Activated CD4-positive, alpha-beta T cell treated with anti-CD3 and anti-CD28 coated beads, Interleukin-2, amount 50 U/mL, for 1 hour (primary cell): ENCODE data around the gene SLCO4A1.

Experiments used
- DNase-seq: peaks from one replicate; pipeline ENCODE4 v3.0.0-alpha.2; 2020

SLCO4A1 gene

GRCh38 chr20:62718546-62718945 is 76.2 kb downstream of the SLCO4A1 start:
- DNase-seq: no peak

GRCh38 chr20:62719250-62719935 is 77.1 kb downstream of the SLCO4A1 start:
- no peak for DNase-seq
